HG03060 (cell line): ENCODE results near the gene TIMM10B.

Source experiments
- ATAC-seq: cut with Tn5 transposase; IDR thresholded peaks from one replicate; pipeline ENCODE4 v1.9.1; 2021; ENCODE audit warnings: low read depth, moderate number of reproducible peaks; ENCODE audit not compliant: unreplicated experiment

TIMM10B gene

DNA sequence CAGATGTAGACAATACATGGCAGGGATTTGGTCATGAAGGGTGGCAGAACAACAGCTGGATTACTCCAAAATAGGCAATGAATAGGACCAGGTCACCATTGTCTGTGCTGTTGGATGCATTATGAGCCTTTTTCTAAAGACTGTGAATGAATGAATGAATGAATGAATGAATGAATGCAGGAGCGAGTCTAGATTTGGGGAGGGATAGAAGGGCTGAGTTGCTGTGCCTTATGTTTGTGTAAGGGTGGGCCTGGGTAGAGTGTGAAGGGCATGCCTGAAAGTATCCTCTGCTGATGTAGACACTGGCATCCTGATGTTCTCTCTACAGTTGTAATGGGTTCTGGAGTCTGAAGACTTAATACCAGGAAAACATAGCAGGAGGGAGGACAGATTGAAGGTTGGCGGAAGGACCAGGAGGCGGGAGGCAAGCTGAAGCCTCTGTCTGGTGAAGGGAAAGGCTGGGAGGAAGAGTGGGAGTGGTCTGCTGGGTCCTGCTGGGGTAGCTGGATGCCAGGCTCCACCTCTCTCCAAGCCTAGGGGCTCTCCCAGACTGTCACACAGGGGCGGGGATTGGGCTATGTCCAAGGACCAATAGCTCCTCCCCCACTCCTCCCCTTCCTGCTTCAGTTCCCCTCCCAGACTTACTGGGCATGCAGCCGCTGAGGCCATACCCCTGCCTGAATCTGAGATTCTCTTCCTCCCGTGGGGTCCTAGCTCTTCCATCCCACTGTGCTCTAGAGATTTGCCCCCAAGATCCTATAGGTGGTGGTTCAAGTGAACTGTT, 12.4 kb upstream of the TIMM10B start:
- peak; percentile 68 for ATAC-seq

DNA sequence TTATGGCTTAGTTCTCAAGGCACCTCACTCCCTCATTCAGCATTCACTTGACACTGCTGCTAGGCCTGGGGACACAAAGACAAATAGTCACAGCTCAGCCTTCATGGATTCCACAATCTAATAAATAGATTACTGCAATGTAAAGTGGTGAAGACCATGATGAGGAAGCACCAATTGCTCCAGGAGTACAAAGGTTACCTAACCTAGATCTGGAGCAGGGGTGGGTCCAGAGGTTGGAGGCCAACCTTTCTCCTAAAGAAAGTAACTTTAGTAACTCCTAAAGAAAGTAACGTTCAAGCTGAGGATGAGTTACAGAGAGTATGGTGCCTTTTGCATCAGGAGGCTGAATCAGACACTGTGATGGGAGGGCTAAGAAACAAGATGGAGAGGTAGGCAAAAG, 11.7 kb upstream of the TIMM10B start:
- ATAC-seq = no peak

DNA sequence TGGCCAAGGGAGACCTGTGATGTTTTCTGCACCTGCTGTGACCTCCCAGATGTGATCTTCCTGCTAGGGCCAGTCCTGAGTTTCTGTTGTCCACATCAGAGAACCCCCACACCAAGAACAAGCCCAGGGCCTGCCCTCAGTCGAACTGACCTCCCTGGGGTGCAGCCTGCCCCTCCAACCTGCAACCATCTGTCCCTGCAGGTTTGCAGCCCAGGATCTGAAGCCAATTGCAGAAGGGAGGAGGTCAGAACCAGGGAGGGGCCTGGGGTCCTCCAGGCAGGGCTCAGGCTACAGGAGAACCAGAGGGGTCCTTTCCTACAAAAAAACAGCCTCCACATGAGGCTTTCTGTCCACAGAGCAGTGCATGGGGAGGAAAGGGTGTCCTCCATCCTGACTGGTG, 8.4 kb upstream of the TIMM10B start:
- ATAC-seq = no peak

DNA sequence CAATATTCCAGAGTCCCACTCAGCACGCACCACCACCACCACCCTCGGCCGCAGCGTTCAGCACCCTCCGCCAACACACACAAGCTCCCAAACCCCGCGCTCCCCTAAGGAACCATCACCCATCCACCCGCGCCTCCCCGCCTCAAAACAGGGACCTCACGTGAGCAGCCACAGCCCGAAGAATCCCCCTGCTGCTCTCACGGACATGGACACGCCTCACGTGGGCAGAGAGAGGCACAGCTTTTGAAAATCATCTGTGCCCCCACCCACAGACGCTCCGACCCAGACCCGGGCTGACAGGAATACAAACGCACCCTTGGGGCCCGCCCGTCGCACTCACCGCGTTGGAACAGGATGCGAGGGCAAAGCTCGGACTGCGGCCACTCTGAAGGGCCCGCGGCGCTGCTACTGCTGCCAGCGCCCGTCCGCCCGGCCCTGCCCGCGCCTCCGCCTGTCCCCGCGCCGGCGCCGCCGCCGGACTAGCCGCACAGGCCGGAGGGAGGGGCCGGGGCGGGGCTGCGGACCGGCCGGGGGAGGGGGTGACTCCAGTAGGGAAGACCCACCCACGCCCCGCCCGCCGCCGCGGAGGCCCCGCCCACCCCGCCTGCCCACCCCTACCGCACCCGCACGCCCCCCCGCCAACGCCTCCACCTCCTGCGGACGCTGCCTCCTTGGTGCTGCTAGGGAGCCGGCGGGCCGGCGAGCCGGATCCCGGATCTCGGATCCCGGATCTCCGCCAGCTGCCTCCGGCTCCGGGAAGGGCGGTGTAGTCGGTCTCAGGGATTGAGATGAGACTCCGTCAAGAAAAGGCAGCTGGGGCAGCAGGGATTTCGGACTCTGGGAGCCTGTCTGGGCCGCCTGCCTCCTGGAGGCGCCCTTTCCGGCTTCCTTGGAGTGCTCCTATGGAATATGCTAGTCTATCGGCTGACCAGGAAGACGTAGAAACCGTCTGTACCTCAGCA, 7.6 kb upstream of the TIMM10B start, which contains the start of gene TRIM3:
TRIM3 (minus strand) TSS at position 491 of the 962 bp plus-strand sequence. CDS start 8,246 bp downstream, outside the sequence.
- ATAC-seq = no peak

DNA sequence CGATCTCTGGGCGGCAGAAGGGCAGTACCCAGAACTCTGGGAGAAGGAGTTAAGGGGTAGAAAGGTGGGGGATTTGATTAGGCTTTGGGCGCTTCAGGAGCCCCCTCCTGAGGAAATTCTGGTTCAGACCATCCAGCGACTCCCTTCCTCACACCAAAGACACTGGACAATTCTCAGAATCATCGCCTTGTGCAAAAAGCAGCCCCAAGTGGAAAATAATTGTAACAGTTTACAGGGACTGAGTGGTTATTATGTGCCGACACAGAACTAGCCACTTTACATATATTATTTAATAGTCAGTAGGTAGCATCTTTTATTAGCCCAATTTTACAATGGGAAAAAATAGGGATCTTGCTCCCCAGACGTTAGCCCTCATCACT, 6.9 kb upstream of the TIMM10B start:
- ATAC-seq = no peak

DNA sequence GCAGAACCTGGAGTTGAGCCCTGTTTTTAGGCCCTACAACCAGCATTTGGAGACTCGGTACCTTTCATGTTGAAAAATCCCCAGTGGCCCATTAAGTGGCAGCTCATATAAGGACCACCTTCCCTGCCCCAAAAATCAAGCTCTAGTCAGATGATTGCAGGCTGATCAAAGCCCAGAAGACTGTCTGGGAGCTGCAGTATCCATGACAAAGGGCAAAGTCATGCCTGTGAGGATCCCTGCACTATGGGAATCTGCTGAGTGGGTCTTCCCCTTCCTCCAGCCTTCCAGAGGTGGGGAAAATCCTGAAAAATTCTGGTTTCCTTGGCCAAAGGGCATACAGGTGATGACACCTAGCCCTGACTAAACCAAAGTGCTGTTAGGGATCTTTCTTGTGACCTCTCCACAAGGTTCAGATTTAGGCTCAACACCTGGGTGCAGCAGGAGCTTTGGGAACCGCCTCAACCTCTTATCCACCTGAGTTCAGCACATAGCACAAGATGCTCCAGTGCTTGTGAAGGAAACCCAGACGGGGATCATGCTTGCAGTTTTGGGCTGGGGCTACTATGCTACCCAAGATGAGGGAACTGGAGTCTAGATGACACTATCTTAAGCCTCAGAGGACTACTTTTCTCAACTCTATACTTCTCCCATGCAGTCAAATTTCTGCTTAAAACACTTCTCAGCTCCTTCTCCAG, 6.3 kb upstream of the TIMM10B start:
- ATAC-seq = no peak

DNA sequence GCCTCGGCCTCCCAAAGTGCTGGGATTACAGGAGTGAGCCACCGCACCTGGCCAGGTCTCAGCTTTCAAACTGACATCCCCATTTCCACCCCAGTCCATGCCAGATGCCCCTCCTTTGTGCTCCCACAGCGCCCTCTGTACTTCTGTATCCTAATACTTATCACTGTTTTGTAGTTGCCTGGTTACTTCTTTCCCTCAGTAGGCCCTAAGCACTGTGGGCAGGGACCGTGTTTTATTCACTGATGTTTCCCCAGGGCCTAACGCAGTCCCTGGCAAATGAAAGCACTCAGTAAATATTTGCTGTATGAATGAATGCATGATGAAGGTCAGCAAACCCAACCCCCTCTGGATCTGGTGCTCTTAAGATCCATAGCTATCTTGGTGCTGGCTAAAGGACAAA, 5.4 kb upstream of the TIMM10B start:
- no peak for ATAC-seq

DNA sequence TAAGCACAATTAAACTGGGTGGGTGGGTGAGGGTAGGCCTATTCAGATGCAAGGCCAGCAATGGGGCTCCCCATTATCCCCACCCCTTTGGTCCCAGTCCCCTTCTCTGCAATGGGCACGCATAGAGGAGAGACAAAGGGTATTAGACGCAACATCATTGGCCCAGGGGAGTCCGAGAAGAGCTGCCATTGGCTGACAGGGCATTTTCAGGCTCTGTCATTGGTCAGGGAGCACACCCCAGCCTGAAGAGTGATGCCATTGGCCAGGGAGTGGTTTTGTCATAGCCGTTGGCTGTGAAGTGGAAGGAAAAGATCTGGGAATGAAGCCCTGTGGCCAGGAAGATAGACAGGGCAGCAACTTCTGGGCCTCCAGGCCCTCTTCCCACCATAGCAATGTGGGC, 4.7 kb upstream of the TIMM10B start:
- ATAC-seq = no peak

DNA sequence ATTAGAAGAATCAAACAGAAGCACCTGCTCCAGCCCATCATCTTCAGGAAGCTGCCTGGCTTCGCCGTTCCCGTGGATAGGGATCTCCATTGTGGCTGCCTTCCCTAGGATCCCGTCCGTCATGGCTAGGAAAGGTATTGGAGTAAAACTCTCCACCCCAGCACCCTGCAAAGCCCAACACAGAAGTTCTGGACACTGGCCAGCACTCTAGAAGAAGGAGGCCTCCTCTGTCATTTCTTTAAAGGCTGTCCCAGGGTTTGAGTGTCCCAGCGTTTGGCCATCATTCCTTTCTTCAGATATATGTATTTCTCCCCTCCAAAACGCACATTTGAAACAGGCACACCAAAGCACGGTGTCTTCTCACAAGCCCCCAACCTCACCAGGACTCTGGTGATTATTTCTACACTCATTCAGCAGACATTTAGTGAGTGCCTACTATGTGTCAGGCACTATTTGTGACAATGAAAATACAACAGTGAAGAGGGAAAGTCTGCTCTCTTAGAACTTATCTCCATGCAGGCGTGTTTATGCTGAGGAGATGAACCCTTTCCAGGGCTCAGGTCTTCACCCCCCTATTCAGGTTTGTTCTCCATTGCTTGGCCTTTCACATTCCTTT, 894 bp upstream of the TIMM10B start:
- ATAC-seq = no peak

DNA sequence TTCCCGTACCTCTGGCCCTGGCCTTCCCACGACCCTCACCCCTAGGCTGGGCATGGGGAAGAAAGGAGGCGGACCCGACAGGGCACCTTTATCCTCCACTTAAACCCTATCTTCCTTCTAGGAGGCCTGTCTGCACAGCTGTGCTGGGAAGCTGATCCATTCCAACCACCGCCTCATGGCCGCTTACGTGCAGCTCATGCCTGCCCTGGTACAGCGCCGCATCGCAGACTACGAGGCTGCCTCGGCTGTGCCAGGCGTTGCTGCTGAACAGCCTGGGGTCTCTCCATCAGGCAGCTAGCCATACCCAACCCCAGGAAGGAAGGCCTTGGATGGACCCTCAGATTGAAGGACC, 599 bp downstream of the TIMM10B start:
- no peak for ATAC-seq

DNA sequence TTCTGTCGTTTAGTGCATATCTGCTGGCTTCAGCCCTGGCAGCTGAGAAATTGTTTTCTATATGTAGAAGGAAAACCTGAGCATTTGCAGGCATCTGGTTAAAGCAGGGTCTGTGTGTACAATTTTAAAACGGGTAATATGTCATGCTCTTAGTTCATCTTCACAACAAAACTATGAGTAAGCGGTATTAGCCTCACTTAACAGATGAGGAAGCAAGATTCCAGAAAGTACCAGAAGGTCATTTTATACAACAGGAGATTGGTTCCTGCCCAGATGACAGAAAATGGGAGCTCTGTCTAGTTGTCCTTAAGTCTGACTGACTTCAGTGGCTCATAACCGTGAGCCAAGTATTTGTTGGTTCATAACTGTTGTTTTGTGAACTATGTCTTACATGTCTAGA, 1.1 kb downstream of the TIMM10B start:
- ATAC-seq = no peak

DNA sequence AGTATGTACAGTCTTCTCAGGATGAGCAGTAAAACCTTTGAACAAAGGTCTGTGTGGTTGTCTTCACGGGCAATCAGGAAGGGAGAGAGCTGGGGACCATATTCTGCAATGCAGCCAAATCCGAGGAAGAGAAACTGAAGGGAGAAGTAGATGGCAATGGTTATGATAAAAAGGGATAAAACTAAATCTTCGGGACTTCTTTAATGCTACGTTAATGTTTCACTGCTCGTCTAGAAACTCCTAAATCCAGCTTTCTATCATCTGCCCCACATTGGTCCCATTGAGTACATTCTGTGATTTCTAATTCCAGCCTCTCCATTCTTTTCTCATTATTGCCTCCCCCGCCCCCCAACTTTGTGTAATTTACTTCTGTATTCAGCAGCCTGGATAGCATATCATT, 1.7 kb downstream of the TIMM10B start:
- ATAC-seq = no peak

DNA sequence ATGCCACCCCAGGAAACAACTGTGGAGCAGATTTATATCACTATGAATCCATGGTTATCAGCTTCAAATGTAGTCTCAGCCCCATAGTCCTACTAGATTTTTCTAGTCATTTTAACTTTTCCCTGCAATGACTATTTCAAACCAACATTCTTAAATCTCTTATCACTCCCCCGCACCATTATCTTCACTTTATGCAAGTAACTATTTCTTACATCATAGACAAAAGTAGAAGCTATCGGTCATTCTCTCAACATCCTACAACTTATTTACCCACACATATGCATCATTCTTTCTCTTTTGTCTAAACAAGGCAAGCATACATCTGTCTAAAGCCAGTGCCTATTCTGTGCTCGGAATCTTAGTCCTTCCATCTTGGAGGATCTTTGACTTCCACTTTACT, 4.4 kb downstream of the TIMM10B start:
- no peak for ATAC-seq

DNA sequence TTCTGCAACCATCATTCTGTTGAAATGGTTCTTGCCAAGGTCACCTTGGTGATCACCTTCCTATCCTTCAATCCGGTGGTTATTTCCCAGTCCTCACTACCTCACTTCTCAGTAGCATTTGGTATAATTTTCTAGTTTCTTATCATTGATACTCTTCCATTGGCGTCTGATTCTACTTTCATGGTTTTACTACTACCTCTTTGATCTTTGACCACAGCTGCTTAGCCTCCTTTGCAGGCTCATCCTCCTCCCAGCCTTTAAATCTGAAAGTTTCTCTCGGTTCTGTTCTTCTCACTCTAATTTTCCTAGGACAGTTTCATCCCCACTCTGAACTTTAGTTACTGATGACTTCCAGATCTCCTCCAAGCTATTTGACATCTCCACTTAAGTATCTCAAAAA, 5.0 kb downstream of the TIMM10B start:
- no peak for ATAC-seq

DNA sequence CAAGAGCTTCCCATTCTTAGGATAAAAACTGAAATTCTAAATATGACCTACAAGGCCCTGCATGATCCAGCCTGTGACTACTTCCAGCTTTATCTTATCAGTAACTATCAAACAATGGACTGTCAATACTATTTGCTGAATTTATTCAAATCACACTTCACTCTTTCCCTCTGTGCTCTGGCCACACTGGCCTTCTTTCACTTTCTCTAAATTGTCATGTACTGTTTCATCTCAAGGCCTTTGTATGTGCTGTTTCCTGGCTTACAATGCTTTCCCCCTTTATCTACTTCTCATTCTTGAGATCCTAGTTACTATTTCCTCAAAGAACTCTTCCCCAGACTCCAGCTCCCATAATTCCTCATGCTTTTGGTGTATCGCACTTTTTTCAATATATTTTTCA, 5.6 kb downstream of the TIMM10B start:
- ATAC-seq = no peak

DNA sequence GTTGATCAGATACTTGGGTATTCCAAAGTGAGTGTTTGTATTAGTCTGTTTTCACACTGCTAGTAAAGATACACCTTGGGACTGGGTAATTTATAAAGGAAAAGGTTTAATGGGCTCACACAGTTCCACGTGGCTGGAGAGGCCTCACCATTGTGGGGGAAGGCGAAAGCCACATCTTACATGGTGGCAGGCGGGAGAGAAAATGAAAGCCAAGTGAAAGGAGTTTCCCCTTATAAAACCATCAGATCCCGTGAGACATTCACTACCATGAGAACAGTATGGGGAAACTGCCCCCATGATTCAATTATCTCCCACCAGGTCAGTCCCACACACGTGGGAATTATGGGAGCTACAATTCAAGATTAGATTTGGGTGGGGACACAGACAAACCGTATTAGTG, 7.0 kb downstream of the TIMM10B start:
- ATAC-seq = no peak

DNA sequence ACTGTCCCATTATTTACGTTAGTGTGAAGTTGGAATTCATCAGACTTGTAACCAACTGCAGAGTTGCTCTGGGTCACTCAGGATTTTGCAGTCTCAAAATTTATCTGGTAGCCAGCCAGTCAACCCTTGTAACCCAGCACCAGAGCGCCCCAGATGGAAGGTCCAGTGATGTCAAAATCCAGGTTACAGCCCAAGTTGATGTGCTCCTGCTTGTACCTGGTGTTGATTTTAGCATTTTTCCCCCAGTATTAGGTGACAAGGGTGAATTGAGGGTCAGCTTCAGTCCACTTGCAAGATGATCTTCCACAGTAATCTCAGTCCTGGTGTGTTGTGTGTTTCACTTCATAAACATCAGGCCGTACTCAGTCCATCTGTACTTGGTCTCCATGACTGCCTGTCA, 7.5 kb downstream of the TIMM10B start:
- ATAC-seq = no peak

DNA sequence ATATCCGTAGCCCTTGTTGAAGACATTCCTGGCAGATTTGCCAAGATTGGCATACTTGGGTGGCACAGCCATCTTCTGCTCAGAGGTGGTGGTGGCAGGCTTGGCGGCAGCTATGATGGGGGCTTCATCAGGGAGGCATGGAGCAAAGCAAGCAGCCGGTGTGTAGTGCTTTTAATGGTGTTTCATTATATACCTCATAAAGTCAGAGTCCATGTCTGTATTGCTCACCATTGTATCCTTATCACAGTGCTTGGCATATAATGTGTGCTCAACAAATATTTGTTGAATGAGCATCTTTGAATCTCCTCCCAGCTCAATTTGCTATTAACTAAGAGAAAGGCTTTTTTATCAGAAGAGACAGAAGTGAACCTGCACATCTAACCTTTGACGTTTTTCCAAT, 8.0 kb downstream of the TIMM10B start:
- no peak for ATAC-seq

DNA sequence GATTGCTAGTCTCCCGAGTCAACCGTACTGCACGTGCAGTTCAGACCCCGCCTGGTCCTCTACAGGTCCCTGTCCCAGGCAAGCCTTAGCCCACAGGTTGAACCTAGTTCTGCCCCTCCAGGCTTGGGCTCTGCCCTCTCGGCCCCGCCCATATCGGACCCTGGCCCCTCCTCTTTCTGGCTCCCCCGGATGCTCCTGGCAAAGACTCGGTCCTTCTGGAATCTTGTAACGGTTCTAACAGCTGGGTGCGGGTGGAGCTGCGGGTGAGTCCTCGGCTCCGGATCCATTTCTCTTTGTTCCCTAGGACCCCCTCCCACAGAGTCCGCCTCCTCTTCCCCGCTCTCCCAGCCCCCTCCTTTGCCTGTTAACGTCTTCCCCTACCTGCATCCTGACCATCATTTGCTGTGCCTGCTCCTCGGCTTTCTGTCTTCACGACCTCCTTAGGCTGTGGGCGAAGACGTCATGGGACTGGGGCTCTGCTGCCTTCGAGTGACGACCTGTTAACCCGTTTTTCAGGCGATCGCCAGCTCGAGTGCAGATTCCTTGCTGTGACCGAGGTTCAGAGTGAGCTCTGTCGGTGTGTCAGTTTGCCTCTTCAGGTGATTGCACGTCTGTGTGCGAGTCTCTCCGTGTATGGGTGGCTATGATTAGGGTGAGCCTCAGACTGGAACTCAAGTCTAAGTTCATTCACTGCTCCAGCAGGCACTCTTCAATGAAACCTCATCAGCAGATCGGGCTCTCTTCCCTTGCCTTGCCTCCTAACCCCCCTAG, 16.0 kb downstream of the TIMM10B start, which contains the start of gene DNHD1:
DNHD1 (plus strand) TSS at position 212 of the 771 bp plus-strand sequence. CDS start 936 bp downstream, outside the sequence.
- no peak for ATAC-seq

DNA sequence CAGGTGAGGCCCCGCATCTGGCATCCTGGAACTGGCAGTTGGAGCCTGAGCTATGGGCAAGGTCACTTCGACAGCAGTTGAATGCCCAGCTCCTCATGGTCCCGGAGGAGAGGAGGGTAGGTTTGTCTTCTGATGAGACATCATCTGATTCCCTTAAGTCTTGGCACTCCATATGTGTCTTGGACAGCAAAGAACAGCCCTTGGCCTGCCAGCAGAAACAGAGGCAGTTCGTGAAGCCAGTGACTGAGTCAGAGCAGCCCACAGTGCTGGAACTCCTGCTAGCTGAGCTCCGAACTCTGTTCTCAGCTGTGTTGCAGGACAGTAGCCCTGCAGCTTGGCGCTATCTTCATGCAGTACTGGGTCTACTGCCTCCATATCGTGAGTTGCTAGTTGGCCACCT, 16.8 kb downstream of the TIMM10B start:
- ATAC-seq = no peak
